Raji (cell line): ENCODE measurements around the gene CPSF3.

Experiments
- POLR2A ChIP-seq: IDR thresholded peaks from 2 replicates; pipeline ENCODE4 v1.6.1; 2011; ENCODE audit warnings: low read depth, low read length, control low read depth; ENCODE audit not compliant: insufficient read depth

The CPSF3 gene

DNA sequence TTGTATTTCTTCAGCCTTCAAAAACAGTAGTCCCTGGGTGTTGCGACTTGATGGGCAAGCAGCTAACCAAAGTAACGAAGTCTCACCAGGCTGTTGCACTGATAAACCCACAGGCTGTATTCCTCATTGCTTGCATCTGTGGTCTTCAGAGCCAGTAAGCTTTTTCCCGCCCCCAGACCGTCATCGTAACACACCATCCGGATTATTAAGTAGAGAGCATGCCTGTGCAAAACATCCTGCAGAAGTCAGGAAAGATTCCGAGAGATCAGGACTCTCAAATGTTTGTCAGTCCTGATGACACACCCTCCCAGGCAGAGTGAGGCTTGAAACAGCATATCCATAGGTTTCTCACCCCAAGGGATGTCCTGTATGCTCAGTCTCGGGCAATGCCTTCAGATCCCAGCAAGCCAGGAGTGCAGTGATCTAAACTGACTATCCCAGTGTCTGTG is 16.1 kb upstream of the CPSF3 start:
- TF ChIP-seq POLR2A = no peak

DNA sequence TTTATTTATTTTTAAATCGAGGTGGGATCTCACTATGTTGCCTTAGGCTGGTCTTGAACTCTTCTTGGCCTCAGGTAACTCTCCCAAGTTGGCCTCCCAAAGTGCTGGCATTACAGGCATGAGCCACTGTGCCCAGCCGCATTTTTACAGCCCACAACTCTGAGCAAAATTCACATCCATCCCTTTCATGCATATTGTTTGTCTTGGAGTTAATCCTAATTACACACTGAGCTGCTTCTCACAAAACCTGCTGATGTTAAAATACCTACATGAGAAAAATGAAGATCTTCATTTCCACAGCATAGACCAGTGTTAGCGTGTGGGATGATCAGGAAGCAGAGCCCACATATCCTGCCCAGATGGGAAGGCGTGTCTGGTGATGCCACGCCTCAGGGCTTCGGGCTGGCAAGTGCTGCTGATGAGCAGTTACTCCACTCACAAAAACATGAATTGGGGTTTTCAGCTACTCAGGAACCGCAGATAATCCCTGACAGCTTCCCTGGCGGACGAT is 14.8 kb upstream of the CPSF3 start:
- no peak for TF ChIP-seq POLR2A

DNA sequence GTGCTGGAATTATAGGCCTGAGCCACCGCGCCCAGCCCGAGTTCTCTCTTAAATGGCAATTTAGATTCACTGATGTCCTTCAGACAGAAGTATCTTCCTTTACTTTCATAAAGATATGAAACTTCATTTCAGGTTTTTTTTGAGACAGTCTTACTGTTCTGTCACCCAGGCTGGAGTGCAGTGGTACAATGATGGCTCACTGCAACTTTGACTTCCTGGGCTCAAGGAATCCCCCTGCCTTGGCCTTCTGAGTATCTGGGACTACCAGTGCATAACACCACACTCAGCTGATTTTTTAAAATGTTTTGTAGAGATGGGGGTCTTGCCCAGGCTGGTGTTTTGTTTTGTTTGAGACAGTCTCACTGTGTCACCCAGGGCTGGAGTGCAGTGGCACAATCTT is 13.3 kb upstream of the CPSF3 start:
- no peak for TF ChIP-seq POLR2A

DNA sequence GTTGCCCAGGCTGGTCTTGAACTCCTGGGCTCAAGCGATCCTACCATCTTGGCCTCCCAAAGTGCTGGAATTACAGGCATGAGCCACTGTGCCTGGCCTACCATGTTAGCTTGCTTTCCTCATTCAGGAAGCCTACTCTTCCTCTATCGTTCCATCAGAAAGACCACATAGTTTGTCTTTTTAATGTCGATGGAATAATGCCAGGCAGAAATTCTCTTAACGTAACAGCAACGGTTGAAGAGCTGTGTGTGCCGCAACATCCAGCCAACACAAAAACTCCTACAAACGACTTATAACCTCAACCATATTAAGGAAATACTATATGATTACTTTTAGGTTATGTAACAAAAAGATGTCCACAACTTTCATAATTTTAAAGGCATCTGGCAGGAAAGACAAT is 10.7 kb upstream of the CPSF3 start:
- TF ChIP-seq POLR2A = no peak

DNA sequence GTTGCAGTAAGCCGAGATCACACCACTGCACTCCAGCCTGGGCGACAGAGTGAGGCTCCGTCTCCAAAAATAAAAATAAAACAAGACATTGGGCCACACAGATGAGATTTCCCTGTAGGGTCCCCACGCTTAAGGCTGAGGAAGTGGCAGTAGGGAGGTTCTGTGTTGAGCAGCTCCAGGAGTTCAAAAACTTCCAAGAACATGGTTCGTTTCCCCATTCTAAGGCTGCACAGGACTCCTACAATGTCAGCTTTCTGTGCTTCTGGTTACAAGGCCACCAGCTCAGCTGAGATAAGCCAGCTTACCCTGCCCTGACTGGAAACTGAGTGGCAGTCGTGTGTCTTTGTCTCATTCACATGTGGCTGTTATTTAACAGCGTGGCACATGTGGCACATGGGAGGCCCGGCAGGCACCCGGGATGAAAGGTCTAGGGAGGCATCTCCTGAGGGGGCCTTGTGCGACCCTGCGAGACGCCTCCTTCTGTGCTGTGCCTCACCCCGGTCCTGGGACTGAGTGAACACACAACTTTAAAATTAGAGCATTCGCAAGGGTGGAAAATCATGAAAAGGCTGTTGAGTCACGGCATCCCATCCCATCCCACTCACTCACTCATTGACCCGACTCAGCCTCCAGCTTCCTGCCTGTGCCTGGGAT is 7.8 kb upstream of the CPSF3 start:
- TF ChIP-seq POLR2A = no peak

DNA sequence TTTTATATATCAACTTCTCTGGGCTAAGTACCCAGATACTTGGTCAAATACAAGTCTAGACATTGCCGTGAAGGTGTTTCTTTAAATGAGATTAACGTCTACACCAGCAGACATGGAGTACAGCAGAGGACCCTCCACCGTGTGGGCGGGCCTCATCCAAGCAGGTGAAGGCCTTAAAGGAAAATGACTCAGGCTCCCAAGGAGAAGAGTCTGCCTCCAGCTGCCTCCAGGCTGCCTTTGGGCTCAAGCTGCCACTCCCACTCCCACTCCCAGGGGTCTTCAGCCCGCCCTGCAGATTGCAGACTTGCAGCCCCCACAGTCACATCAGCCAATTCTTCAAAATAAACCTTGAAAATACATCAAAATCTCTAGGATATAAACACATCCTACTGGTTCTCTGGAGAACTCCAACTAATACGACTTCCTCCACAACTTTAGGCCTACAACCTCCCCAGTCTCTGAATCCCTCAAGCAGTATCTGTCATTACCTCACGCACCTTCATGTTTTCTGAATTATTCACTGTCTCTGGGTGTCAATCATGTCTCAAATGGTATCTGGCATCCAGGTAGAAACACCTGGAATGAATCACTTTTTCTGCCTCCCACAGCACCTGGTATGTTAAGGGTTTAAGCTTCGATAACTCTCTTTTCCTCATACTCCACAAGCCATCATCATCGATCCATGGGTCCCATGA is 7.0 kb upstream of the CPSF3 start:
- TF ChIP-seq POLR2A = no peak

DNA sequence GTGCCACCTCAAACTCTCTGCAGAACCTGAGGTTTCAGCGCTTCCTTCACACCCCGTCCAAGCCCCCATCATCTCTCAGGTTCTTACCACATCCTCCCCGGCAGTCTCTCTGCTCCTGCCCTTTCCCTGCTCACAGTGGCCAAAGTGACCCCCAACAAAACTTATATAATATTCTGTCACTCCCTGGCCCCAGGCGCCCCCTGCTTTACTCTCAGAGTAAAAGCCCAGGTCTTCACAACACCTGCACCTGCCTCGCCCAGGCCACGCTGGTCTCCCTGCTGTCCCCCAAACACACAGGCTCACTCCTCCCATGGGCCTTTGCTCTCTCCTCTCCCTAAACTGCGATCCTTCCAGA is 6.5 kb upstream of the CPSF3 start:
- TF ChIP-seq POLR2A = no peak

DNA sequence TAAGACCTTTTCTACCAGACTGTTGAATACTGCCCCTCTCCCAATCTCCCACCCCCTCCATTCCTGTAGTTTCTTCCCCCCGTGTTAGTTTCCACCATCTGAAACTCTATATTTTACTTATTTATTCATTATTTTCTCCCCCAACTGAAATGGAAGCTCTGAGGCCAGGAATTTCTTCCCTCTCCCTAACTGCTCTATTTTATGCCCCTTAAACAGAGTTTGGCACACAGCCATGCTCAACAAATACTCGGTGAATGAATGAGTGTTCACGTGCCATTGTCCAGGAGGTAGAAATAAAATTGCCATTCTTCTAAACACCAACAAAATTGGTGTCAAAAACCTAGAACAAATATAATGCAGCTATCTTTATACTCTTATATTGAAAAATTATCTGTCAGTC is 5.7 kb upstream of the CPSF3 start:
- no peak for TF ChIP-seq POLR2A

DNA sequence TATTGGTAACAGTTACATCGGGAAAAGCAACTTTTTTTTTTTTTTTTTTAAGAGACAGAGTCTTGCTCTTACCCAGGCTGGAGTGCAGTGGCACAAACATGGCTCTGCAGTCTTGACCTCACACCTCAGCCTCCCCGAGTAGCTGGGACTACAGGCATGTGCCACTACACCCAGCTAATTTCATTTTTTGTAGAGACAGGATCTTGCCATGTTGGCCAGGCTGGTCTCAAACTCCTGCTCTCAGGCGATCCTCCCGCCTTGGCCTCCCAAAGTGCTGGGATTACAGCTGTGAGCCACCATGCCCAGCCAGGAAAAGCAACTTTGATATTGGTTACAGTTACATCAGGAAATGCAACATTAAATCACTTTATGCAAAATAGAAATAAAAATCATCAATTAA is 4.7 kb upstream of the CPSF3 start:
- no peak for TF ChIP-seq POLR2A

DNA sequence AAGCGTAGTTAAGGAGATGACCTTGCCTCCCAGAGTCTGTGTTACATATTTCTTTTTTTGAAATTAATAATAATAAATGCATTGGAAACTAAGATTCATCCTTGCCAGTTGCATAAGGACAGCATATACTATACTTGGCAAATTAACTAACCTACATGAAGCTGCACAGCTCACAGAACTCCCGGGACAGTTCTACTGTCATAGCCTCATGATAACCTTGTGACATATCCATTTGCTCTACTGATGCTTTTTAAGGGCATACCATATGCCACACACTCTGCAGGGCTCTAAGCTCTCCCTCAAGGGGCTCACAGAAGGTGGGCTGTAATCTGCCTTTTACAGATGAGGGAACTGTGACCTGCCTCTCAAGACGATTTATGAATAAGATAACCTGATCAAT is 3.9 kb upstream of the CPSF3 start:
- TF ChIP-seq POLR2A = no peak

DNA sequence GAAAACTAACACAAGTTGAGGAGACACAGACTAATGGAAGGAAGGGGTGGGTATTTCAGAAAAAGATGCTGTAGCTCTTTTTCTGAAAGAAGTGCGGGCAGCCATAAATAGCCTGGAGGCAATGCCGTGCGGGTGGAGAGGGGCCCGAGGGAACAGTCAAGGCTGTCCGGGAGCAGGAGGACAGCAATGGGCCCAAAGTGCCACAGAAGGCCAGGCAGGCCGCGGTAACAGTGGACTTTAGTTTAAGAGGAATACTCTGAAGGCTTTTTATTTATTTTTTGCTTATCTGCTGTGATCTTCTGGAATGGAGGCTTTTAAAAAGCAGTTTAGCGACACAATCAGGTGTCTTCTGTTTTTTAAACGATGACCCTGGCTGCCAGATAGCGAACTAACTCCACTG is 3.0 kb upstream of the CPSF3 start:
- TF ChIP-seq POLR2A = no peak

DNA sequence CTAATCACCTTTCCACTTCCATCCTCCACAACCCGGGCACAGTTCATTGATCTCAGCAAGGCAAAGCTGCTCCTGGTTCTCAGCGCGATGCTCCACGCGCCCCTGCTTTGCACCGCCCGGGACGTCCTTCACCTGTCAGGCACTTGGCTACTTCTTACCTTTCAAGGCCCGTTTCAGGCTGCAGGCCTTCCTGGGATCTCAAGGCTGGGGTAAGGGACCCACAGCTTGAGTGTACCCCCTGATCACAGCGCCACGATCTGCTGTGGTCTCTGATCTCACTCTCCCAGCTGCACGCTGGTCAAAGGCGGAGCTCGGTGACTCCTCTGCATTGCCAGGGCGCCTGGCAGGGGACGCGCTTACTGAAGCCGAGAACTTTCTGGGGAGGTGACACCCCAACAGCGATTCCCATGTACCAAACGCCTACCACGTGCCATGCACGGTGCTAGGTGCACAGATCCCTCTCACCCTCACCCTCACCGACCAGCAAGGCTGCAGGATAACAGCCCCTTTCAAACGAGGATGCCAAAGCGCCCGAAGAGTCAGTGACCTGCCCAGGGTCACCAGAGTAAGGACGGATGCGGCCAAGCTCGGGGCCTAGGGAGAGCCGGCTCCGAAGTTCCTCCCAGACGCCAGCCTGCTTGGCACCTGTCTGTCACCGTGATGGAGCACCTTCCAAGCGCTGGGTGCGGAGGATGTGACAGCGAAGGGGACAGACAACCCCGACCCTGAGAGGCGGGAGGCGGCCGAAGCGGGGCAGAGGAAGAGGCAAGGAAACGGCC is 944 bp upstream of the CPSF3 start:
- no peak for TF ChIP-seq POLR2A

DNA sequence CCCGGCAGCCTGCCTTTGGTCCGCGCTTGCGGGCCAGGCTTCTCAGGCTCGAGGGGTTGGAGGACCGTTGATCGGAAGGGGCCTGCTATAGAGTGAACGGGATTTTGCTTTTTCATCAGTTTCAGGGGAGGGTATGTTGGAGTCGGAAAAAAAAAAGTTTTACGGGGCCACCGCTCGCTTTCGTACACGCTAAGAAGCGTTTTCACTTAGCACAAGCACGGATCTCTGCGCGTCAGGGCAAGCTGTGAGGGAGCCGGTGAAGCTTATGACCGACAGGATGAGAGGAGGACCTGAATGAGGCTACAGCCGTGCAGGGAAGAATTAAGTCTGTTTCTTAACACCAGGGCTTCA is 443 bp downstream of the CPSF3 start:
- TF ChIP-seq POLR2A = no peak

DNA sequence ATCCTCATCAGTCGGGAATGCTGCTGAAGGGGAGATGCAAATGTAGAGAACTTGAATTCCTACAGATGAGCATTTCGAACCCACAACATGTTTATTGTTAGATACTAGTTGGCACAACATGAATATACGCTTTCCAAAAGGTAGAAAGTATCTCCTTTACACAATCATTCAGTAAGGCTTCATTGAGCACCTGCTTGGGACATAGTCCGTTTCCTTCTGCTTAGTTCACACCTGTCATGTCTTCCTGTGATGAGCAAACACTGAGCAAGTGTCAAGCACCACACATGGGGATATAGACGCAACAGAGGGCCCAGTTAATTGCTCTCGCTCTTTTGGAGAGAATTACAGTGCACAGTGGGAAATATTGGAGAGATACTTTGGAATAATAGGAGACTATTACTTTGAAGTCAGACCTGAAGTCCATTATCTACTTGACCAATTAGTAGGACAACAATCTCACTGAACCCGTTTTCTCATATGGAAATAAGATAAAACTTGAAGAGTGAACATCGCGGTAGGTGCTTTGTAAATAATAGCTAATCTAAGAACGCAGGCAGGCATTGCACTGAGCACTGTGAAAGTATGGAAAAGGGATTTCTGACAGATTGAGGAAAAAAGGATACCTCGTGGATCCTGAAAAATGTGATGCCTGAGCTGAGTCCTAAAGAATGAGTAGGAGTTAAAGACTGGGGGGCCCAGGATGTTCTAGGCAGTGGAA is 1.2 kb downstream of the CPSF3 start:
- TF ChIP-seq POLR2A = no peak

DNA sequence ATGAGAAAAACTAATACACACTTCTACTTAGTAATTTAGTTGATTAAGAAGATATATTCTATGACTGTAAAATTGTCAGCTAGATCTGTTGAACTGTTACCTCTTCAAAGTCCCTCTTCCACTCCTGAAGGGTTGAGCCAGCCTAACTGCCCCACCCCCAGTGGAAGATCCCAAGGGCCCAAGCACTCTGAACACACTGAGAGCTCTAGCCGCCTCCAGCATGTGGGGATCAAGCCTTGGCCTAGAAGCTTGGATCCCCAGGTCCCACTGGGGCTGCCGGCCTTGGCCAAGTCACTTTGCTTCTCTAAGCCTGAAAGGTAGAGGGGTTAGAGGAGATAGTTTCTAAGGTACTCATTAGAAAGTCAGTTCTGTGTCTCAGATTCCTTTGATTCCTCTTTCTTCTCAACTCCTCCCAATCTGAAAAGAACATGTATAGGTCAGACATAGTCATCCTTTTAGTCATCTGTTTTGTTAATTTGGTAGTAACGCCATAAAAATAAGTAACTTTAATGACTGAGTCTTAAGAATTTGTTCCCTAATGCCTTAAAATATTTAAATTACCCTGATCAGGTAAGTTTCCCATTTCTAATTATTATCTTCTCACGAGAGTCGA is 5.6 kb downstream of the CPSF3 start:
- TF ChIP-seq POLR2A = no peak
